Transverse colon (tissue), 4 donors: Measurements from ENCODE around the gene PRKAR1B. TPM values are rescaled to one million over a fixed set of nuclear protein-coding genes. Genes with fewer than 3 reads are reported as not detected.

Experiments used
- DNase-seq: peaks from one replicate; pipeline ENCODE4 v3.0.0-alpha.2; 2019
- H3K27ac ChIP-seq, 4 donors: fragments of 200-600 bp; sonication (generic); 2 replicates each; pipeline ENCODE4 v1.5.1; 2016 to 2018; ENCODE audit warnings: inconsistent platforms in 4 of 4
- H3K27me3 ChIP-seq: fragments of 200-600 bp; sonication (generic); 2 replicates; pipeline ENCODE4 v1.5.1; 2017; ENCODE audit warnings: inconsistent platforms
- H3K36me3 ChIP-seq, 4 donors: fragments of 200-600 bp; sonication (generic); 2 replicates each; pipeline ENCODE4 v1.5.1; 2017 to 2019; ENCODE audit warnings: inconsistent platforms in 4 of 4
- H3K4me1 ChIP-seq, 4 donors: fragments of 200-600 bp; sonication (generic); 2 replicates each; pipeline ENCODE4 v1.5.1; 2017 to 2020; ENCODE audit warnings: inconsistent platforms in 4 of 4
- H3K4me3 ChIP-seq, 4 donors: fragments of 200-600 bp; sonication (generic); 1 replicate in 1 of 4; 2 replicates in 3 of 4; pipeline versions ENCODE4 v1.5.1 to v1.6.1; 2017 to 2019; ENCODE audit warnings: inconsistent platforms in 4 of 4
- H3K9me3 ChIP-seq, 2 donors: fragments of 200-600 bp; sonication (generic); 2 replicates each; pipeline ENCODE4 v1.5.1; 2017 to 2019; ENCODE audit warnings: inconsistent platforms in 2 of 2
- EP300 ChIP-seq: sonication (generic); formaldehyde crosslinking; IDR thresholded peaks from one replicate; pipeline ENCODE4 v1.6.1; 2017; ENCODE audit warnings: antibody characterized with exemption, low read depth
- POLR2A ChIP-seq: fragments of 450-650 bp; IDR thresholded peaks from one replicate; pipeline ENCODE4 v1.6.1; 2016; ENCODE audit warnings: antibody characterized with exemption, mild to moderate bottlenecking, moderate library complexity
- POLR2AphosphoS5 ChIP-seq, 3 donors: sonication (generic); formaldehyde crosslinking; IDR thresholded peaks; one replicate each; pipeline ENCODE4 v1.6.1; 2016; ENCODE audit warnings: antibody characterized with exemption in 3 of 3
- WGBS, 2 donors: methylation state at CpG; one replicate each; pipeline ENCODE4 v1.1.5; 2018; ENCODE audit warnings: low coverage in 1 of 2; 5-methylcytosine and 5-hydroxymethylcytosine counted together
- in situ Hi-C, 4 donors: fragments of 200-750 bp; cut with MboI; loops; one replicate each; pipeline versions ENCODE4 v1.15.0 to v1.15.1; 2017; ENCODE audit warnings: low sequenced_read_pairs in 3 of 4, low pct_ligation_motif_present in 1 of 4, low pct_unique_long_range_greater_than_20kb in 1 of 4
- intact Hi-C: fragments of 100-400 bp; cut with DNase I; formaldehyde crosslinking; loops from one replicate; pipeline ENCODE4 v1.15.1; 2023; ENCODE audit warnings: low total_unique reads
- total RNA-seq, 4 donors: library from RNA; depleted of rRNA; stranded (reverse); fragments of >200 nt; gene quantifications; one replicate each; pipeline ENCODE4 v1.1.0, GENCODE V29; 2016
- TF ChIP-seq, protein P1 (sequence below), 5 experiments: fragments of 200-600 bp in 3 of 5; fragments of 450-650 bp in 2 of 5; sonication (generic) in 3 of 5; IDR thresholded peaks; 1 replicate in 2 of 5; 2 replicates in 3 of 5; pipeline ENCODE4 v1.5.1; 2016 to 2017; ENCODE audit warnings: antibody characterized with exemption in 5 of 5, inconsistent platforms in 3 of 5, mild to moderate bottlenecking in 2 of 5, moderate library complexity in 1 of 5

PRKAR1B gene
- total RNA-seq, 4 donors from 2014 or later: 15.7 to 53.9 (median 16.9) TPM

DNA sequence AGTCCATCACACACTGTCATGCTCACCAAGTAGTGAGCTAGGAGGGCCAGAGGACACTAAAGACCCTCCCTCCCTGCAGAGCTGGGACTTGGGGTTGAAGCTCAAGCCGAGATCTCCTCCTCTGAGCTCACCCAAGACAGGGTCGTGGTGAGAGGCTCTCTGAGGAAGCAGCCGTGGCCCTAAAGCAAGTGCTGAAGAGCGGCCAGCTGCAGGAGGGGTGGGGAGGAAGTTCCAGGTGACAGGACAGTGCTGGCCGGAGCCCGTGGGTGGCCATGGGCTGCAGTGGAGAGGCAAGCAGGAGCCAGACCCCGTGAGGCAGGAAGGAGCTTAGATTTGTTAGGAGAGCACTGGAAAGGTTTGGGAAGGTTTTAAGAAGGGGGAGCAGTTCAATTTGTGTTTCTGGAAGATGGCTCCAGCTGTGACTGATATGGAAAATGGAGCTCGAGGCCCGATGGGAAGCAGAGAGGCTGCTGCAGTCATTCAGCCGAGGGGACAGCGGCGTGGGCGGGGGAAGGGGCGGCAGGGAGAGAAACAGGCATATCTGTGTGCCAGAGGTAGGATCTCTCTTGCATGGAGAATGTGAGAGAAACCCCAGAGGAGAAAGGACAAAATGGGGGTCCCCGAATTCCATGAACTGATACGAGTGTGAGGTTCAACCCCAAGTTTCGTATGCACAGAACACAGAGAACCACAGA lies 27.5 kb downstream of the PRKAR1B start:
- in situ Hi-C loops: no loop called here
- no peak for DNase-seq
- Histone ChIP-seq H3K27ac (peak overlapping the region in 2 of 4 donors; percentile 11 to 26), H3K36me3 (no peaks in the 10 kb centered on the region), H3K27me3 (no peaks in the 10 kb centered on the region), H3K4me3 (no peak overlapping the region), H3K9me3 (peaks cover 4 to 7% of the 10 kb centered on the region in 2 donors), H3K4me1 (peaks cover 0 to 22% (median 21%) of the 10 kb centered on the region in 4 donors)
- intact Hi-C loops: no loop called here
- TF ChIP-seq EP300: no peak
- TF ChIP-seq, protein P1, sequence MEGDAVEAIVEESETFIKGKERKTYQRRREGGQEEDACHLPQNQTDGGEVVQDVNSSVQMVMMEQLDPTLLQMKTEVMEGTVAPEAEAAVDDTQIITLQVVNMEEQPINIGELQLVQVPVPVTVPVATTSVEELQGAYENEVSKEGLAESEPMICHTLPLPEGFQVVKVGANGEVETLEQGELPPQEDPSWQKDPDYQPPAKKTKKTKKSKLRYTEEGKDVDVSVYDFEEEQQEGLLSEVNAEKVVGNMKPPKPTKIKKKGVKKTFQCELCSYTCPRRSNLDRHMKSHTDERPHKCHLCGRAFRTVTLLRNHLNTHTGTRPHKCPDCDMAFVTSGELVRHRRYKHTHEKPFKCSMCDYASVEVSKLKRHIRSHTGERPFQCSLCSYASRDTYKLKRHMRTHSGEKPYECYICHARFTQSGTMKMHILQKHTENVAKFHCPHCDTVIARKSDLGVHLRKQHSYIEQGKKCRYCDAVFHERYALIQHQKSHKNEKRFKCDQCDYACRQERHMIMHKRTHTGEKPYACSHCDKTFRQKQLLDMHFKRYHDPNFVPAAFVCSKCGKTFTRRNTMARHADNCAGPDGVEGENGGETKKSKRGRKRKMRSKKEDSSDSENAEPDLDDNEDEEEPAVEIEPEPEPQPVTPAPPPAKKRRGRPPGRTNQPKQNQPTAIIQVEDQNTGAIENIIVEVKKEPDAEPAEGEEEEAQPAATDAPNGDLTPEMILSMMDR (IDR thresholded peaks at IDR 0.05): no peak
- TF ChIP-seq POLR2AphosphoS5 (IDR thresholded peaks at IDR 0.05): no peak
- no peak for TF ChIP-seq POLR2A
- 90% methylated on average over 17 of the region's 17 CpGs; no CpG with 5 or more reads in 1 of the 2 donors for WGBS, 2 donors

DNA sequence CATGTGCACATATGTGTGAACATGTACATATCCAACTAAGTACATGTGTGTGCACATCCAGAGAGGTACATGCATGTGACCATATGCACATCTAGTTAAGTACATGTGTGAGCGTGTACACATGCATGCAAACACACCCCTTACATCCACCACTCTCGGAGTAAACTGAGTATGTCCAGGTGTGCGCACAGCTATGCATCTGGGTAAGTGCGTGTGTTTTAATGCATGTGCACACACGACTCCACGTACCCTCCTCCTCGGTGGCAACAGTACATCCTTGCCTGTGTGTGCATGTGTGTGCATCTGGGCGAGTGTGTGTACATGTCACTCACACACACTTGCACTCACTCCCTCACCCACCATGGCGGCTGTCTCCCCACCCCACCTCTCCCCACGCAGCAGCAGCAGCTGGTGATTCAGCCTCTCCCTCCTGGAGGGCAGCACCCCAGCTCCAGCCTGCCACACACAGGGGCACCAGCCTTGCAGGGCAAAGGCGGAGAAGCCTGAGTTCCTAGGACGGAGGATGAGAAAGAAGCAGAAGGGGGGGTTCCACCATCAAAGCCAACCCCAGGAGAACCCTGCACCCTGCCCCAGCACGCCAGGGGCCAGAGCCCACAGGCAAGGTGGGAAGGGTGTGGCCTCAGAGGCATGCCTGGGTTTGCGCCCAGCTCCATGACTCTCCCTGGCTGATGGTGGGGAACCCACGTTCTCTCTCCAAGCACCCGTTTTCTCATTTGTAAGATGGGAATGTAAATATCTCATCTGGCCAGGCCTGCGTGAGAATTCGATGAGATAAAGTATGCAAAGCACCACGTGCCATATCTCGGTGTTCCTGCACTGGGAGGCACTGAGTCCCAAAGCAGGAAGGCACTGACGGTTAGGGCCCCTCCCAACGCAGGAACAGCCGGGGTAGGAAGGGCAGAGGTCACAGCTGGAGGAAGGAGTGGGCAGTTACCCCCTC lies 28.3 kb downstream of the PRKAR1B start:
- peaks cover 0 to 16% (median 13%) of the 10 kb centered on the region in 4 donors for H3K4me1 ChIP-seq
- intact Hi-C loops (no loop called here), in situ Hi-C loops (no loop called here)
- H3K27ac ChIP-seq: peak overlapping the region in 3 of 4 donors; percentile 11 to 26 (median 12)
- DNase-seq: no peak
- peaks cover 4 to 7% of the 10 kb centered on the region in 2 donors for H3K9me3 ChIP-seq
- H3K27me3 ChIP-seq: no peaks in the 10 kb centered on the region
- H3K36me3 ChIP-seq: no peaks in the 10 kb centered on the region
- no peak overlapping the region for H3K4me3 ChIP-seq
- no peak for TF ChIP-seq POLR2AphosphoS5 (IDR thresholded peaks at IDR 0.05)
- TF ChIP-seq, protein P1 (IDR thresholded peaks at IDR 0.05): no peak
- no peak for TF ChIP-seq EP300
- TF ChIP-seq POLR2A: no peak
- WGBS, 2 donors: 79 to 80% methylated on average over 2 to 23 of the region's 23 CpGs

DNA sequence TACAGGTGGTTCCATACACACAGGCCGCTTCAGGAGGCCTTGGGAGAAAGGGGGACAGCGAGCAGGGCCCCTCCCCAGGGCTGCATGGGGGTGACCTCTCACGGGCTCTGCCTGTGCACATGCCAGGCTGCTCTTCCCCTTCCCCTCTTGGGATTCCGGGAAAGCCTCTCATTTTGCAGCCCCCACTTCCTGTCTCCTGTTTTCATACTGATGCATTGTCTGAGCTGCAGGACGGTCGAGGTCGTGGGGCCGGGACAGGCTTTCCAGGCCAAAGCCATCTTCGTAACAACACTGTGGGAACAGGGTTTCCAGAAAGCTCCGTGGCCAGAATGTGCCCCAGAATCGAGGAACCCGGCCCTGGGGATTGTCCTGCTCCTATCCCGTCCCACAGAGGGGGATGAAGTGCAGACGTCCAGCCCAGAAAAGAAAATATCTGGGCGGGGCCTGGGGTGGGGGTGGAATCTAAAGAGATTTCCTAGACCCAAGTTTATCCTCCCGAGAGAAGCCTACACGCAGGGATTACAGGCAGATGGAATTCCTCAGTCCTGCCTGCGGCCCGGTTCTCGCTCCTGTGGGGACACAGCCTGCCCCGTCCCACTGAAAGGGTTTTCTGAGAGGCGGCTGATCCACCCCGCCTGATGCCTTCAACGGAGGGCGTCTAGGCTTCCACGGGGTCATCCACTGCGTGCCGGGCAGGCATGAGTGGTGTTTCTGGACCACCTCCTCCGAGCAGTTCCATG lies 30.1 kb downstream of the PRKAR1B start:
- in situ Hi-C loops (no loop called here), intact Hi-C loops (no loop called here)
- no peaks in the 10 kb centered on the region for H3K27me3 ChIP-seq
- H3K9me3 ChIP-seq: no peaks in the 10 kb centered on the region
- TF ChIP-seq POLR2A (no peak), POLR2AphosphoS5 (IDR thresholded peaks at IDR 0.05) (no peak), EP300 (no peak)
- TF ChIP-seq, protein P1 (IDR thresholded peaks at IDR 0.05): no peak
- H3K4me3 ChIP-seq: no peak overlapping the region
- DNase-seq: no peak
- no peaks in the 10 kb centered on the region for H3K36me3 ChIP-seq
- H3K27ac ChIP-seq: peak overlapping the region in 1 of 4 donors; percentile 29
- H3K4me1 ChIP-seq: peaks cover 0 to 12% (median 11%) of the 10 kb centered on the region in 4 donors
- WGBS, 2 donors: 88 to 95% methylated on average over 7 to 29 of the region's 29 CpGs
